K562 (cell line): Measurements from ENCODE around the gene GIT2. TPM values are rescaled to one million over a fixed set of nuclear protein-coding genes. Genes with fewer than 3 reads are reported as not detected.

Source experiments
- BHLHE40 ChIP-seq: IDR thresholded peaks from 2 replicates; pipeline ENCODE4 v1.6.1; 2011; ENCODE audit warnings: low read length, improper control_type of control experiment
- CBX8 ChIP-seq: fragments of 200-600 bp; sonication (generic); IDR thresholded peaks from 2 replicates; pipeline ENCODE4 v1.6.1; 2012; ENCODE audit warnings: borderline replicate concordance, mixed run types, low read depth, mild to moderate bottlenecking, moderate library complexity, mixed read lengths, low read length, control low read depth, inconsistent platforms; ENCODE audit not compliant: poor library complexity, severe bottlenecking; ENCODE audit errors: extremely low read depth
- HMGN3 ChIP-seq: IDR thresholded peaks from 2 replicates; pipeline ENCODE4 v1.6.1; 2011; ENCODE audit warnings: borderline replicate concordance, low read depth, mild to moderate bottlenecking, mixed read lengths, low read length; ENCODE audit not compliant: insufficient read length; ENCODE audit errors: extremely low read depth
- MTA3 ChIP-seq: fragments of 450-650 bp; formaldehyde crosslinking; IDR thresholded peaks from 2 replicates; pipeline ENCODE4 v1.6.1; 2017; ENCODE audit warnings: mild to moderate bottlenecking, borderline replicate concordance
- RB1 ChIP-seq: fragments of 450-650 bp; IDR thresholded peaks from 2 replicates; pipeline ENCODE4 v1.6.1; 2017; ENCODE audit warnings: low read depth, mild to moderate bottlenecking
- RREB1 ChIP-seq: fragments of 250-450 bp; sonication (Bioruptor Pico); IDR thresholded peaks from 2 replicates; pipeline ENCODE4 v1.4.0; 2020
- ZBTB40 ChIP-seq, 2 experiments: fragments of 450-650 bp in 1 of 2; sonication (generic) in 1 of 2; formaldehyde crosslinking in 1 of 2; IDR thresholded peaks; 2 replicates each; pipeline versions ENCODE4 v1.7.1 to v1.9.0; 2016 to 2022; ENCODE audit warnings: inconsistent platforms in 1 of 2, mild to moderate bottlenecking in 1 of 2, missing genetic modification reagents in 1 of 2
- ZNF57 ChIP-seq: fragments of 450-650 bp; formaldehyde crosslinking; IDR thresholded peaks from 2 replicates; pipeline ENCODE4 v1.4.0; 2020; ENCODE audit warnings: mild to moderate bottlenecking, moderate library complexity
- polyA plus RNA-seq, 8 experiments: library from polyadenylated mRNA; depleted of rRNA in 4 of 8; stranded (reverse) in 5 of 8; unstranded in 3 of 8; fragments of >200 nt; fragmentation: Nextera tagmentation in 2 of 8; fragmentation: Illumina TruSeq in 1 of 8; extraction: Ambion mirVana in 2 of 8; extraction: Trizol in 1 of 8; gene quantifications; 2 replicates each; pipeline versions ENCODE4 v1.2.1 to v1.2.3, GENCODE V29; 2011 to 2014; ENCODE audit warnings: inconsistent platforms in 1 of 8, missing spikeins in 1 of 8
- total RNA-seq, 7 experiments: library from RNA; depleted of rRNA in 6 of 7; stranded (reverse); fragments of >200 nt in 6 of 7; fragmentation: Illumina TruSeq in 2 of 7; extraction: Trizol in 2 of 7; gene quantifications; 2 replicates each; pipeline versions ENCODE4 v1.2.1 to v1.2.3, GENCODE V29; 2011 to 2021; ENCODE audit warnings: low replicate concordance in 1 of 7

The GIT2 gene
- total and polyA plus RNA-seq, 9 of the 15 experiments (the other 6 are each of a cell fraction or from before 2014, with no cell fraction given): 4.0 to 30.4 (median 23.5) TPM

GRCh38 chr12:109995686-109996482 is at the start of gene GIT2 (continued):
- TF ChIP-seq ZBTB40 (IDR thresholded peaks at IDR 0.05): peak; percentile 80
- TF ChIP-seq ZBTB40 (CRISPR knock-in tag; IDR thresholded peaks at IDR 0.05): no peak
- peak; percentile 69 for TF ChIP-seq HMGN3
- peak; percentile 82 for TF ChIP-seq BHLHE40
- 0 out of 2 replicates have a peak, but pooled peaks have one; percentile 56 for TF ChIP-seq MTA3
- TF ChIP-seq CBX8: no peak
- TF ChIP-seq ZNF57: 0 out of 2 replicates have a peak, but pooled peaks have one; percentile 62
- TF ChIP-seq RB1: peak; percentile 71
- no peak for TF ChIP-seq RREB1 (CRISPR knock-in tag)
